ENCODE measurements around the gene LRWD1.

DNA sequence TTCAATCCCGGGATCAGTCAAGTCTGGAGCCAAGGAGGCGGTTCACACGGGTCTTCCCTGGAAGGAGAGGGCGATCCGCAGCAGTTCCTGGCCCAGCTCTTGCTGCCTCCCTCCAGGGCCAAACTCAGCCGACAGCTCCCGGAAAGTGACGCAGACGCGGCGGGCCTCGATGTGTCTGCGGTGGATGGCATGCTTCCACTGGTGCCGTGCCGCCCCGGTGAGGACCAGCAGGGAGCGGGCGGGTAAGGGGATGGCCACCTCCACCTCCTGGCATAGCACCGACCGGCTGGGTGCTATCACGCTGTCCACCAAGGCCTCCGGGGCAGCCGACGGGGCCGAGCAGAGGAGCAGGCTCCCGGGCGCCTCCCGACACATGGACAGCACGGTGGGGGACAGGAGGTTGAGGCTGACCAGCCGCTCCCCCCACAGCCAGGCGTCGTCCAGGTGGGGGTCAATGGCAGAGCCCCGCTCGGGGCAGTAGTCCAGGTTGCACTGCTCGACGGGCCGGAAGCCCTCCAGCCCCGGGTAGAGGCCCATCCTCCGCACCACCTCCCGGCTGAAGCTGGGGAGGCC is 7.3 kb upstream of the LRWD1 start:
- TF ChIP-seq, protein P1, sequence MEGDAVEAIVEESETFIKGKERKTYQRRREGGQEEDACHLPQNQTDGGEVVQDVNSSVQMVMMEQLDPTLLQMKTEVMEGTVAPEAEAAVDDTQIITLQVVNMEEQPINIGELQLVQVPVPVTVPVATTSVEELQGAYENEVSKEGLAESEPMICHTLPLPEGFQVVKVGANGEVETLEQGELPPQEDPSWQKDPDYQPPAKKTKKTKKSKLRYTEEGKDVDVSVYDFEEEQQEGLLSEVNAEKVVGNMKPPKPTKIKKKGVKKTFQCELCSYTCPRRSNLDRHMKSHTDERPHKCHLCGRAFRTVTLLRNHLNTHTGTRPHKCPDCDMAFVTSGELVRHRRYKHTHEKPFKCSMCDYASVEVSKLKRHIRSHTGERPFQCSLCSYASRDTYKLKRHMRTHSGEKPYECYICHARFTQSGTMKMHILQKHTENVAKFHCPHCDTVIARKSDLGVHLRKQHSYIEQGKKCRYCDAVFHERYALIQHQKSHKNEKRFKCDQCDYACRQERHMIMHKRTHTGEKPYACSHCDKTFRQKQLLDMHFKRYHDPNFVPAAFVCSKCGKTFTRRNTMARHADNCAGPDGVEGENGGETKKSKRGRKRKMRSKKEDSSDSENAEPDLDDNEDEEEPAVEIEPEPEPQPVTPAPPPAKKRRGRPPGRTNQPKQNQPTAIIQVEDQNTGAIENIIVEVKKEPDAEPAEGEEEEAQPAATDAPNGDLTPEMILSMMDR (IDR thresholded peaks at IDR 0.05): no peak
- TF ChIP-seq POLR2A (IDR thresholded peaks at IDR 0.05): no peak

All from prostate gland (tissue), 2 donors.